ENCODE data around the gene GRM7.

The GRM7 gene

DNA sequence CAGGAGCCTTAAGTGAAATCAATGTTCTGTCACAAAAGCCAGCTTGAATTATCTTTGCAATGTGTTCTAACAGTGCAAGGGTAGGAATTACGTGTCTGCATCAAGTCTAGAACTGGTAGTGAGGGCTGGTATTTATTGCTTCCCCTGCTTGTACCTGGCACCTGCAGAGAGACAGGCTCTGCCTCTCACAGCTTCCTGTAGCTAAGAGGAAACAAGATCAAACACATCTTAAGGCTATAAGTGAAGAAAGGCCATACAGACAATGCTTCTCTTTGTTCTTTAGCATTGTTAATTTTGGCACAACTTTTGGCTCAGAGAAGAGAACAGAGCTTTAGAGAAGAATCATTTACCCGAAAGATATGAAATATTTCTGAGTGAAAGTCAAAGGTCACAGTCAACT lies 479.9 kb downstream of the GRM7 start:
- no peak overlapping the region for H3K4me3 ChIP-seq
- DNase-seq (ENCODE audit: low spot score) = no peak
- H3K27ac ChIP-seq = no peak overlapping the region
- TF ChIP-seq, protein P1, sequence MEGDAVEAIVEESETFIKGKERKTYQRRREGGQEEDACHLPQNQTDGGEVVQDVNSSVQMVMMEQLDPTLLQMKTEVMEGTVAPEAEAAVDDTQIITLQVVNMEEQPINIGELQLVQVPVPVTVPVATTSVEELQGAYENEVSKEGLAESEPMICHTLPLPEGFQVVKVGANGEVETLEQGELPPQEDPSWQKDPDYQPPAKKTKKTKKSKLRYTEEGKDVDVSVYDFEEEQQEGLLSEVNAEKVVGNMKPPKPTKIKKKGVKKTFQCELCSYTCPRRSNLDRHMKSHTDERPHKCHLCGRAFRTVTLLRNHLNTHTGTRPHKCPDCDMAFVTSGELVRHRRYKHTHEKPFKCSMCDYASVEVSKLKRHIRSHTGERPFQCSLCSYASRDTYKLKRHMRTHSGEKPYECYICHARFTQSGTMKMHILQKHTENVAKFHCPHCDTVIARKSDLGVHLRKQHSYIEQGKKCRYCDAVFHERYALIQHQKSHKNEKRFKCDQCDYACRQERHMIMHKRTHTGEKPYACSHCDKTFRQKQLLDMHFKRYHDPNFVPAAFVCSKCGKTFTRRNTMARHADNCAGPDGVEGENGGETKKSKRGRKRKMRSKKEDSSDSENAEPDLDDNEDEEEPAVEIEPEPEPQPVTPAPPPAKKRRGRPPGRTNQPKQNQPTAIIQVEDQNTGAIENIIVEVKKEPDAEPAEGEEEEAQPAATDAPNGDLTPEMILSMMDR (IDR thresholded peaks at IDR 0.05) = no peak

DNA sequence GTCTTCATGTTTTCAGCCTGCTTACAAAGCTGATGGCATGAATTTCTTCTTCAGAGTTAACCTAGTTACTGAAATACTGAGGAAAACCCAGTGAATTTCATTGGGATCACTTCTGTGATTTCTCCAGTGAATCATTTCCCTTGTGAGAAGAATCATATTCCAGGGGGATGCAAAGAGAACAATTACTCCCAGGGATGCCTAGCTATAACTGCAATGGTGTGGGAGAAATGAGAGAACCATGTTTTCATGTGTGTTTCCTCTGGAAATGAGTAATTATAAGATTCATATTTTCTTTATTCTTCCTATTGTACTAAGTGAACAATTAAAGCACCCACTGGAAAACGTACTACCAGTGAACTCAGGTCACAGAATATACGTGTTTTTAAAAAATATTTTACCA lies 485.4 kb downstream of the GRM7 start:
- no peak for DNase-seq (ENCODE audit: low spot score)
- Histone ChIP-seq H3K27ac (no peak overlapping the region), H3K4me3 (no peak overlapping the region)
- TF ChIP-seq, protein P1 (IDR thresholded peaks at IDR 0.05) = no peak

DNA sequence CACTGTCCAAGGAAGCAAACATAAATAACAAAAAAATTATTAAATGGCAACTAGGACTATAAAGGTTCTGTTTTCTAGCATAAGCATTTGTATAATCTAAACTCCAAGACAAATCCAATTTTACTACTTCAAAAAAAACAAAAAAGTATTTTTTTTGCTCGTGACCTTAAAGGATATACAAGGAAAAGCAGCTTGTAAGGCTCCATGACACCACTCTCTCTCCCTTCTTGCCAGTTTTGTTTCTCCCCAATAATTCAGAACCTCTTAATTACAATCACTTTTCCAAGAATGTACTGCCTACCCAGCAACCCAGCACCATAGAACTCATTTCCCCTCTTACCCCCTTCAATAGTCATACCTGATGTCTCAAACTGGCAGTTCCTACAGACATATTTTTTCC lies 496.2 kb downstream of the GRM7 start:
- Histone ChIP-seq H3K4me3 (no peak overlapping the region), H3K27ac (no peak overlapping the region)
- no peak for DNase-seq (ENCODE audit: low spot score)
- TF ChIP-seq, protein P1 (IDR thresholded peaks at IDR 0.05) = no peak

DNA sequence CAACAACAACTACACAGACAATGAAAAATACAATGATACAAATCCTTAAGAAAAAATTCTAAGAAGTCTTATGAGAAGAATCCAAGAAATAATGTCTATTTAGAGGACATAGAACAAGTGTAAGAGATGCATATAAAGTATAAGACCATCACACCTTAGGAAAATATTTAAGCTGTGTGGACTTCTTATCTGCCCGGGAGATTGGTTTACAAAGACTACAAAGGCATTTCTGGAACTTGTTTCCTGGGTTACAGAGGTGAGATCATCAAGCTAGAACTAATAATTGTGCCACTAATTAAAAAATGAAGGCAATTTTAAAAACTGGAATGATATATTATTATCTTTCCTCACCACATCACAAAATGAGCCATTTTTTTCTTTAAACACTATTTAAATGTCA lies 507.1 kb downstream of the GRM7 start:
- no peak overlapping the region for H3K4me3 ChIP-seq
- TF ChIP-seq, protein P1 (IDR thresholded peaks at IDR 0.05) = no peak
- DNase-seq (ENCODE audit: low spot score) = no peak
- no peak overlapping the region for H3K27ac ChIP-seq

DNA sequence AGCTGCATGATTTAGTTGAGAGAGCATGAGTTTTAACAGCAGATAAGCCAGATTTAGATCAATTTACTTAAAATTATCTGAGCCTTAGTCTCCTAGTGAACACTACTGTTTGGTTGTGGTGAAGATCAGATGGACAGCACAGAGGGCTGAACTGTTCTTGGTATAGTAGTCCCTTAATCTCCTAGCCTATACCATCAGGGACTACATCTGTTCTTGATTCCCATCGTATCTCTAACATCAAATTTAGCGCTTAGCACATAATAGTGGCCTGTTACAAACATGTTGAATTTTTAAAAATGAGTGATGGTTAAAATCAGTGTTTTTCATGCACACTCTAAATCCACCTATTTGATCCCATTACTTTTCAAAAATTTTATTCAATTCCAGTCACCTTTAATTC lies 507.7 kb downstream of the GRM7 start:
- Histone ChIP-seq H3K27ac (no peak overlapping the region), H3K4me3 (no peak overlapping the region)
- no peak for DNase-seq (ENCODE audit: low spot score)
- TF ChIP-seq, protein P1 (IDR thresholded peaks at IDR 0.05) = no peak

DNA sequence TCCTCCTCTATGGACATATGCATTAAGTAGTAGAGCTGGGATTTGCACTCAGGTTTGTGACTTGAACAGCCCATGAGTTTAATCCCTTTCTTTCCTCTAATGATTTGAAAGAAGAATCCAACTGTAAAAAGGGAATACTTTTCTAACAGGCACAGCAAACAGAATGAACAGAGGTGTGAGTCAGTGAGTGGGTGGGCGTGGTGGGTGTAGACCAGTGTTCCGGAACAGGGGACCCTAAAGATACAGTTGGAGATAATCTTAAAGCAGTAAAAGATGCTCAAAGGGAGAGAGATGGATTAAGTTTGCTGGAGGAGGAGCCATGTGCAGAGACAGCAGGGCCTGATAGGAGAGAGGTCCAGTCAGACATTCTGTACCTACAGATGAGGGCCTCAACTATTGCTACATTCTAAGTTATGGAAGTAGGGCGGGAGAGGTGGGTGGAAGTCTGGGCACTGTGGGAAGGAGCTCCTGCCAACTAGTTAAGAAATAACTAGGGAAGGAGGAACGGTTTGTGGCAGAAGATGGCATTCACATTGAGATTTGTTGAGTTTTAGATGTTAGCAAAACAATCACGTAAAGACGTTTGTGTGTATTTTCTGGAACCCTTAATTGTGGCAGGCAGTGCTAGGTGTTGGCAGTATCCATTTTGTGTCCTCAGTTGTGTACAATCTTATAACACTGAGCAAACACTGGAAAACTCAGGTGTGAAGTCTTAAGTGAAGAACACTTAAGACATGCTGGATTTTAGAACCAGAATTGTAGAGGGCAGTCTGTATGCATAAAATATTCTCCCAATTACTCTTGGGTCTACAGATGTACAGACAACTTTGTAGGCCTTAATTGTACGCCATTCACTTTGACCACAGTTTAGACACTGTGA lies 511.0 kb downstream of the GRM7 start:
- Histone ChIP-seq H3K4me3 (no peak overlapping the region), H3K27ac (no peak overlapping the region)
- TF ChIP-seq, protein P1 (IDR thresholded peaks at IDR 0.05) = no peak
- no peak for DNase-seq (ENCODE audit: low spot score)

DNA sequence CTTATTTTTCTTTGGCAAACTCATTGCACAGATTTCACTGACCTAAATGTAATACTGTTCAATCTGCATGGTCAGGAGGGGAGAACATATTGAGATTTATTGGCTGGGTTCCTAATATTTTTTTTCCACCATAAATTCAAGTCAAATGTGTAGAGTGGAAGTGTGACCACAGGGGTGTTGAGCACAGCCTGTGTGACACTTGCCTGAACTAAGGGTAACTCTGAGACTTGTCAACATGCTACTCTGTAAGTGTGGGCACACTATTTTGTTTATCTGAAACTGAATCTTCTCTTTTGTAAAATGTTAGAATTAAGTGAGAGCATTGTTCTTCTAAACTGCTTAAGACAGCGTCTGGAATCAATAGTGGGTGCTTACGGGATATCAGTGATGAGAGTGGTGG lies 516.2 kb downstream of the GRM7 start:
- TF ChIP-seq, protein P1 (IDR thresholded peaks at IDR 0.05) = no peak
- H3K4me3 ChIP-seq = no peak overlapping the region
- no peak for DNase-seq (ENCODE audit: low spot score)
- H3K27ac ChIP-seq = no peak overlapping the region
